Loucy (cell line): ENCODE measurements around the gene MPG.

Experiments used
- EZH2phosphoT487 ChIP-seq: fragments of 200-600 bp; IDR thresholded peaks from 2 replicates; pipeline ENCODE4 v1.6.1; 2018; ENCODE audit warnings: antibody characterized with exemption, mild to moderate bottlenecking, moderate library complexity, borderline replicate concordance
- TF ChIP-seq, protein P1 (sequence below): fragments of 200-600 bp; sonication (generic); conservative IDR thresholded peaks from 2 replicates; pipeline ENCODE4 v1.5.1; 2014; ENCODE audit warnings: mild to moderate bottlenecking, antibody characterized with exemption, low read length

DNA sequence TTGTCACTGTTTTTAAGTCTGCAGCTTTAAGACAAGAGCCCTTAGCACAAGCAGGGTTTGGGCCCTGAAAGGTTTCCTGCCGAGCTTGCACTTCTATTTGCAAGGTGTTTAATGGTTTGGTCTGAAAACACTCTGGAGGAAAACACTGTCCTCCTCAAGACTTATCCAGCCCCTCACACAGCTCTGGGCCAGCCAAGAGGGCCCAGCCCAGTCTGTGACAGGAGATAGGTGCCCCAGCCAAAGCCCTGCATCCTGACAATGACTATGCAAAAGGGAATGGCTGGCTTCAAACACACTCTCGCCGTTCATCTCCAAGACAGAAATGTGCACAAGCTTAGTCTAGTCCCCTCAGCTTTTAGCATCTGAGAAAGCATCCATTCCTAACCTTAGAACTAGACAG, 26.9 kb downstream of the MPG start:
- no peak for TF ChIP-seq EZH2phosphoT487
- TF ChIP-seq, protein P1, sequence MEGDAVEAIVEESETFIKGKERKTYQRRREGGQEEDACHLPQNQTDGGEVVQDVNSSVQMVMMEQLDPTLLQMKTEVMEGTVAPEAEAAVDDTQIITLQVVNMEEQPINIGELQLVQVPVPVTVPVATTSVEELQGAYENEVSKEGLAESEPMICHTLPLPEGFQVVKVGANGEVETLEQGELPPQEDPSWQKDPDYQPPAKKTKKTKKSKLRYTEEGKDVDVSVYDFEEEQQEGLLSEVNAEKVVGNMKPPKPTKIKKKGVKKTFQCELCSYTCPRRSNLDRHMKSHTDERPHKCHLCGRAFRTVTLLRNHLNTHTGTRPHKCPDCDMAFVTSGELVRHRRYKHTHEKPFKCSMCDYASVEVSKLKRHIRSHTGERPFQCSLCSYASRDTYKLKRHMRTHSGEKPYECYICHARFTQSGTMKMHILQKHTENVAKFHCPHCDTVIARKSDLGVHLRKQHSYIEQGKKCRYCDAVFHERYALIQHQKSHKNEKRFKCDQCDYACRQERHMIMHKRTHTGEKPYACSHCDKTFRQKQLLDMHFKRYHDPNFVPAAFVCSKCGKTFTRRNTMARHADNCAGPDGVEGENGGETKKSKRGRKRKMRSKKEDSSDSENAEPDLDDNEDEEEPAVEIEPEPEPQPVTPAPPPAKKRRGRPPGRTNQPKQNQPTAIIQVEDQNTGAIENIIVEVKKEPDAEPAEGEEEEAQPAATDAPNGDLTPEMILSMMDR, result no peak
